ENCODE measurements around the gene MDP1.

- TF ChIP-seq POLR2AphosphoS5 (IDR thresholded peaks at IDR 0.05): no peak
- no peak for TF ChIP-seq POLR2A (IDR thresholded peaks at IDR 0.05)
- TF ChIP-seq CTCF (IDR thresholded peaks at IDR 0.05): no peak
Observed at GRCh38 chr14:24261969-24262327, 46.1 kb upstream of the MDP1 start.
